ENCODE data around the gene DAB1.

GRCh38 chr1:57350610-57351009 is 73.2 kb downstream of the DAB1 start:
- TF ChIP-seq SUZ12 (IDR thresholded peaks at IDR 0.05; ENCODE audit: extremely low read depth, insufficient read depth, insufficient read length) (no peak), YY1 (IDR thresholded peaks at IDR 0.05; ENCODE audit: insufficient read depth, insufficient read length) (no peak)
